NCI-H2227 (cell line): ENCODE measurements around the gene WDR37.
"Not testable (repeated sequence)": the region's sequence is repeated elsewhere in the genome, so short reads cannot be mapped to it uniquely, and the experiment has no call there.

ENCODE experiments used
- DNase-seq: peaks from one replicate; lab custom pipeline; 2025; ENCODE audit not compliant: unreplicated experiment; lab: John Stamatoyannopoulos, UW

Gene WDR37

DNA sequence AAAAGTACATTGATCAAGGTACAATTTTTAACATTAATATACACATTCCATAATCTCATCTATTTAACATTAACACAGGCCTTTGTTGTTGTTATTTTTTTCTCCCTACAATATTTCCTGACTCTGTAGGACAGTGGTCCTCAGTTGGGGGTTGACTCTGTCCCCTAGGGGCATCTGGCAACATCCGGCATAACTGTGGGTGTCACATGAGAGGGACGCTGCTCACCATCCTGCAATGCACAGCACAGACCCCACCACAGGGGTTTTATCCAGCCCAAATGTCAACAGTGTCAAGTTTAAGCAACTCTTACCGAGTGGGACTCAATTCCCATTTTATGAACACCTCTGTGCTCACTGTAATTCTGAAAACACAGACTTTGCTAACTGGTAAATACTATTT is 16.1 kb upstream of the WDR37 start:
- no peak for DNase-seq

GRCh38 chr10:1041514-1041913 is 14.7 kb upstream of the WDR37 start:
- DNase-seq, result no peak

GRCh38 chr10:1043532-1043995 is 12.6 kb upstream of the WDR37 start:
- no peak for DNase-seq

DNA sequence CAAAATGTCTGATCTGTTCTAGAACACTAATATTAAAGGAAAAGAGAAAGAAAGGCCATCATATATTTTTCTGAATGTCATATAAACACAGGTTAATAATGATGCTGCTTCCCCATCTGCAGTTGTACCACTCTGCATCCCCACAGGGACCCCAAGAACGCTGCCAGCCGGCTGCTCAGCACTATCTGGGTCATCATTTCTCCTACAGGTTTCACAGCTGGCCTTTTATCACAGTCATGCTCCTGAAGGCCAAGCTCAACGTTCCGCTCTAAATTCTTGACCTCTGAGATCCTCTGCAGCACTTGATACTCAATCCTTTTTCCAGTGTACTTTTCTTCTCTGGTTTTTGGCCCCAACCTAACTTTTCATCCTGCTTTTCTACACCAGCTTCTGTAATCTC is 12.0 kb upstream of the WDR37 start:
- no peak for DNase-seq

GRCh38 chr10:1044964-1045363 is 11.2 kb upstream of the WDR37 start:
- no peak for DNase-seq

DNA sequence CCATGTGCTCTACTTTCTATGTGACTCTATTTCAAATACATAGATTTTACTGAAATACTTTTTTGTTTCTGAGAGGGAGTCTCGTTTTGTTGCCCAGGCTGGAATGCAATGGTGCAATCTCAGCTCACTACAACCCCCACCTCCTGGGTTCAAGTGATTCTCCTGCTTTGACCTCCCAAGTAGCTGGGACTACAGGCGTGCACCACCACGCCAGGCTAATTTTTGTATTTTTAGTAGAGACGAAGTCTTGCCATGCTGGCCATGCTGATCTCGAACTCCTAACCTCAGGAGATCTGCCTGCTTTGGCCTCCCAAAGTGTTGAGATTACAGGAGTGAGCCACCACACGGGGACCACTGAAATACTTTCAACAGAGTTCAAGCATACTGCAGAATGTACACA is 10.8 kb upstream of the WDR37 start:
- no peak for DNase-seq

DNA sequence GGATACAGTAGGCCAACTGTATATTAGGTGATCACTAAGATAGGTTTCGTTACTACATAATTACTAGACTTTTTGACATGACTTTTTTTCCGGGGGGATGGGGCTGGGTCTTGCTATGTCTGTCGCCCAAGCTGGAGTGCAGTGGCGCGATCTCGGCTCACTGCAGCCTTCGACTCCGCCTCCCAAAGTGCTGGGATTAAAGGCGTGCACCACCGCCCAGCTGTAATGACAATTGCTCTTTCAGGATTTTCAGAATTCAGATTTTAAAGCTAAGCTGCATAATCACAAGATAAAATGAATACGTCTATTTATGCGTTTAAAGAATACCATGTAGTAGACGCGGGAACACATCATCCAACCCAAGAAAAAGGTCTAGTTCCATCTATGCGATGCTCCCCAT is 8.2 kb upstream of the WDR37 start:
- peak; percentile 12 for DNase-seq

DNA sequence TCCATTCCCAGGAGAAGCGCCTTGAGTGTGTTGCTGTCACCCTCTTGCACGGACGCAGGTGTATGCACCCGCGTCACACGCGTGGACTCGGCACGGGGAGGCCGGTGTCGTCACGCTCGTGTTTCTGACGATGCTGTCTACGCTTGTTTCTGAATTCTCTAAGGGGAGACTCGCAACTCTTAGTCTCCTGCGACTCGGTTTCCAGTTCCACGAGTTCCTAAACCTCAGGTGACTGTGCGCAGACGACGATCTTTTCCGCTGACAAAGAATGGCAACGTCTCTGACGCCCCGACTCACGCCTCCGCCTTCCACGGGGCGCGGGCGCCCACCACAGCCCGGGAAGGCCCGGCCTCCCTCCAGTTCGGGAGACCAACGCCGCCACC is 7.8 kb upstream of the WDR37 start:
- DNase-seq, result peak; percentile 45

DNA sequence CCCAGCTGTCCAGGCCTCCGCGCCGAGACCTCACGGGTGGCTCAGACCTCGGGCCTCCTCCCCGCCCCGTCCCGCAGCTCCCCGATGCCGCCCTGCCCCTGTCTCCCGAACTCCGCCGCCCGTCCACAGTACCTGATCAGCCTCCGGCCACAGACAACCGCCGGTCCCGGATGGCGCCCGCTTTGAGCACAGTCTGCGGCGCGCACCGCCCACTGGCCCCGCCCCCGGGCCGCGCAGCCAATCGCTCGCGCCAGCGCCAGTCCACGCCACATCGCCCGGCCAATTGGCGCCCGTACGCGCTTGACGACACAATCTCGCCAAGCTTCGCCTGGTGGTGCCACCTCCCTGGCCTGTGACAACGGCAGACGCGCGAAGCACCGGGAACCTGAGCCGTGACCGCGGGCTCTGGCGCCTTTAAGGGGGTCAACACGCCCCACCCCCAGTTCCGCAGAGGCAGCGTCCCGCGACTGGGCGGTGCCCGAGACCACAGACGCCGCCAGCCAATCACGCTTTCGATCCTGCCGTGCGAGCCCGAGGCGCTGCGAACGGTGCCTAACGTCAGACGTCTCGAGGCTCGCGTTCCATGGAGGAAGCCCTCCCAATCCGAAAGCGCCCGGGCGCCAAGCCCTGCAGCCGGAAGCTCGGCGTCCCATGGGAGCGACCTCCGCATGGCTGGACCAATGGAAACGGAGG is 7.3 kb upstream of the WDR37 start, which contains the start of gene IDI1:
TSS of gene IDI1 (minus strand) at position 388 of the 693 bp plus-strand sequence. CDS start at position 272, 116 bp downstream.
- peak; percentile 98 for DNase-seq

GRCh38 chr10:1049425-1049958 is 6.7 kb upstream of the WDR37 start:
- no peak for DNase-seq

- peak; percentile 20 for DNase-seq
Observed at GRCh38 chr10:1050145-1050544, 6.0 kb upstream of the WDR37 start.

GRCh38 chr10:1050554-1050953 is 5.6 kb upstream of the WDR37 start:
- DNase-seq, result peak; percentile 9

GRCh38 chr10:1054684-1055083 is 1.5 kb upstream of the WDR37 start:
- no peak for DNase-seq

GRCh38 chr10:1057106-1057657 is 997 bp downstream of the WDR37 start:
- DNase-seq, result peak; percentile 12

GRCh38 chr10:1058017-1058416 is 1.8 kb downstream of the WDR37 start:
- no peak for DNase-seq

- no peak for DNase-seq
Observed at GRCh38 chr10:1059902-1060301, 3.7 kb downstream of the WDR37 start.

- DNase-seq, result no peak
Observed at GRCh38 chr10:1061930-1062774, 6.0 kb downstream of the WDR37 start.

DNA sequence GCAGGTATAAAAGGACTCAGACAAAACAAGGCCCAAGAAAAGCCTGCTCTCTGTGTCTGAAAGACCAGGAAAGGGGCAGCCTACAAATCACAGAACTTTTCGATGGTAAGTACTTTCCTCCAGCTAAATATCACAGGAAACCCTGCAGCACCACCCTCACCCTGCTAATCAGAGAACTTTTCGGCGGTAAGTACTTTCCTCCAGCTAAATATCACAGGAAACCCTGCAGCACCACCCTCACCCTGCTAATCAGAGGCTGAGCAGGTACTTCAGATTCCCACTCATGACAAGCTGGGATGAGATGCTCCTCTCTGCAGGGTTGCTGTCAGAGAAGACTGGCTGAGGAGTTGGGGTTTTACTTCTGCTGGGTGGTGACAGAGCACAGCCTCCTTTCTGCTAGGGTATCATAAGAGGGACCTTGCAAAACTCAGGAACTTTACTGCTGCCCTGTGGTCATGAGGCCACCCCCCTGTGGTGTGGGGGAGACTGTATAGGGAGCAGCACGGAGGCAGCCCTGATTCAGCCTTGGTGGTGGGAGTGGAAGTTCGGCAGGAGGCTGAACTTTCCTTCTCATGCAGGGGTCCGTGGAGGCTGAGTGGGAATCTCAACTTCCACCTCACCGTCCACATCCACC is 7.2 kb downstream of the WDR37 start:
- DNase-seq, result no peak

DNA sequence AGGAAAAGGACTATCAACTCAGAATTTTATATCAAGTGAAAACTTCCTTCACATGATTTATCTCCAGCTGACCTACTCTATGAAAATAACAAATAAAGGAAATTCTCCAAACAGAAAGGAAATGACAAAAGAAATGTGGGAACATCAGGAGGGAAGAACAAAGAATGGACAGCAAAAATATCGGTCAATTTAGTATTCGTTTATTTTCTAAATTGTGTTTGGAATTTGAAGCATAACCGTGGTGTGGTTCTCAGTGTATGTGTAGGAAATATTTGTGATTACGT is 8.7 kb downstream of the WDR37 start:
- no peak for DNase-seq

DNA sequence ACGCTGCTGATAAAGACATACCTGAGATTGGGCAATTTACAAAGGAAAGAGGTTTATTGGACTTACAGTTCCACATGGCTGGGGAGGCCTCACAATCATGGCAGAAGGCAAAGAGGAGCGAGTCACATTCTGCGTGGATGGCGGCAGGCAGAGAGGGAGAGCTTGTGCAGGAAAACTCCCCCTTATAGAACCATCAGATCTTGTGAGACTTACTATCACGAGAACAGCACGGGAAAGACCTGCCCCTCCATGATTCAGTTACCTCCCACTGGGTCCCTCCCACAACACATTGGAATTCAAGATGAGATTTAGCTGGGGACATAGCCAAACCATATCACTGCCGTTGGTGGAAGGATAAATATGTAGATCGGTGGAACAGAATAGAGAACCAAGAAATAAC is 10.5 kb downstream of the WDR37 start:
- not testable (repeated sequence) for DNase-seq
